ENCODE data around the gene PYM1.
"Not testable (repeated sequence)": the region's sequence is repeated elsewhere in the genome, so short reads cannot be mapped to it uniquely, and the experiment has no call there.

PYM1 gene

GRCh38 chr12:55926738-55927587 lies 731 bp downstream of the PYM1 start:
- peak; percentile 93 to 95 for DNase-seq (ENCODE audit: low read depth in 2 of 2)
- peak; percentile 68 for TF ChIP-seq CTCF (IDR thresholded peaks at IDR 0.05; ENCODE audit: low read depth, low read length)
- H3K4me3 ChIP-seq (replicated peaks in 1 of 2; ENCODE audit: low read depth in 2 of 2, low read length in 2 of 2), result peak overlapping the region; percentile 89 to 93

- peak overlapping the region; percentile 89 to 93 for H3K4me3 ChIP-seq (replicated peaks in 1 of 2; ENCODE audit: low read depth in 2 of 2, low read length in 2 of 2)
- DNase-seq (ENCODE audit: low read depth in 2 of 2), result no peak
- TF ChIP-seq CTCF (IDR thresholded peaks at IDR 0.05; ENCODE audit: low read depth, low read length), result no peak
These were observed 1.6 kb downstream of the PYM1 start for GRCh38 chr12:55925870-55926737.

GRCh38 chr12:55925371-55925770 lies 2.3 kb downstream of the PYM1 start:
- DNase-seq (ENCODE audit: low read depth in 2 of 2), result no peak
- no peak overlapping the region for H3K4me3 ChIP-seq (replicated peaks in 1 of 2; ENCODE audit: low read depth in 2 of 2, low read length in 2 of 2)
- TF ChIP-seq CTCF (IDR thresholded peaks at IDR 0.05; ENCODE audit: low read depth, low read length), result no peak

GRCh38 chr12:55923648-55924047 lies 4.0 kb downstream of the PYM1 start:
- not testable (repeated sequence) for H3K4me3 ChIP-seq (replicated peaks in 1 of 2; ENCODE audit: low read depth in 2 of 2, low read length in 2 of 2); DNase-seq (ENCODE audit: low read depth in 2 of 2)

GRCh38 chr12:55922126-55922525 lies 5.6 kb downstream of the PYM1 start:
- no peak for DNase-seq (ENCODE audit: low read depth in 2 of 2)
- no peak overlapping the region for H3K4me3 ChIP-seq (replicated peaks in 1 of 2; ENCODE audit: low read depth in 2 of 2, low read length in 2 of 2)
- no peak for TF ChIP-seq CTCF (IDR thresholded peaks at IDR 0.05; ENCODE audit: low read depth, low read length)

- DNase-seq (ENCODE audit: low read depth in 2 of 2), result peak in 1 of 2 donors; percentile 87
- H3K4me3 ChIP-seq (replicated peaks in 1 of 2; ENCODE audit: low read depth in 2 of 2, low read length in 2 of 2), result not testable (repeated sequence)
These were observed 8.7 kb downstream of the PYM1 start for GRCh38 chr12:55919032-55919431.

GRCh38 chr12:55915482-55915859 lies 12.2 kb downstream of the PYM1 start:
- no peak overlapping the region for H3K4me3 ChIP-seq (replicated peaks in 1 of 2; ENCODE audit: low read depth in 2 of 2, low read length in 2 of 2)
- DNase-seq (ENCODE audit: low read depth in 2 of 2), result no peak
- no peak for TF ChIP-seq CTCF (IDR thresholded peaks at IDR 0.05; ENCODE audit: low read depth, low read length)
